Fibroblast of mammary gland (primary cell): ENCODE measurements around the gene BICD1.
A peak's percentile ranks its signal among the peaks of the same experiment; 100 is the strongest.

Experiments used
- DNase-seq: peaks from one replicate; pipeline ENCODE4 v3.0.0-alpha.2; 2010; ENCODE audit warnings: low read depth
- H3K4me3 ChIP-seq: 2 replicates; pipeline ENCODE4 v1.5.1; 2011; ENCODE audit warnings: low read depth, mild to moderate bottlenecking, low read length, moderate library complexity; ENCODE audit not compliant: control insufficient read depth
- TF ChIP-seq, protein P1 (sequence below): conservative IDR thresholded peaks from 2 replicates; pipeline ENCODE4 v1.5.1; 2011; ENCODE audit warnings: low read depth, low read length, inconsistent platforms; ENCODE audit not compliant: control insufficient read depth, insufficient read depth

BICD1 gene

DNA sequence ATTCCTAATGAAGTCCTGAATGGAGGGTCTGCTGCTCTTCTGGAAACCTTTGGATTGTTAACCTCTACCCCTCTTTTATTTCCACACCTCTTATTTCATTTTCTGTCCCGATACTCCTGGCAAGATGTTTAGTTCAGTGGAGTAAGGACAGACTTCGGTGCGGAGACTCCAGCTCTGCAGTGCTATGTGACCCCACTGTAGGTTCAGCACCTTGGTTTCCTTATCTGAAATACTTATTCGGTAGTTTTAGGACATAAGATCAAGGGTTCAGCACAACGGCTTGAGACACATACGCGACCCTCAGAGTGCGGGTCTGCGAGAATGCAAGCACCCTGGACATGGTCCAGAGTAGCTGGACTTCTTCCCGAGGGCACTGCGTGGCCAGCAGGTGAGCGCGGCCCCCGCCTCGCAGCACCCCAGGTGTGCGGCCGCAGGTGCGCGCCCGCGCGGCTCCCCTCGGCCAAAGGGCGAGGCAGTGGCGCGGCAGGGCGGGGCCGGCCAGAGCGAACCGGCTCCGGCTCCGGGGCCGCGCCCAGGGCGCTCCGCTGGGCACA is 292.2 kb downstream of the BICD1 start:
- DNase-seq: no peak
- peak overlapping the region; percentile 61 for H3K4me3 ChIP-seq
- TF ChIP-seq, protein P1, sequence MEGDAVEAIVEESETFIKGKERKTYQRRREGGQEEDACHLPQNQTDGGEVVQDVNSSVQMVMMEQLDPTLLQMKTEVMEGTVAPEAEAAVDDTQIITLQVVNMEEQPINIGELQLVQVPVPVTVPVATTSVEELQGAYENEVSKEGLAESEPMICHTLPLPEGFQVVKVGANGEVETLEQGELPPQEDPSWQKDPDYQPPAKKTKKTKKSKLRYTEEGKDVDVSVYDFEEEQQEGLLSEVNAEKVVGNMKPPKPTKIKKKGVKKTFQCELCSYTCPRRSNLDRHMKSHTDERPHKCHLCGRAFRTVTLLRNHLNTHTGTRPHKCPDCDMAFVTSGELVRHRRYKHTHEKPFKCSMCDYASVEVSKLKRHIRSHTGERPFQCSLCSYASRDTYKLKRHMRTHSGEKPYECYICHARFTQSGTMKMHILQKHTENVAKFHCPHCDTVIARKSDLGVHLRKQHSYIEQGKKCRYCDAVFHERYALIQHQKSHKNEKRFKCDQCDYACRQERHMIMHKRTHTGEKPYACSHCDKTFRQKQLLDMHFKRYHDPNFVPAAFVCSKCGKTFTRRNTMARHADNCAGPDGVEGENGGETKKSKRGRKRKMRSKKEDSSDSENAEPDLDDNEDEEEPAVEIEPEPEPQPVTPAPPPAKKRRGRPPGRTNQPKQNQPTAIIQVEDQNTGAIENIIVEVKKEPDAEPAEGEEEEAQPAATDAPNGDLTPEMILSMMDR: no peak

DNA sequence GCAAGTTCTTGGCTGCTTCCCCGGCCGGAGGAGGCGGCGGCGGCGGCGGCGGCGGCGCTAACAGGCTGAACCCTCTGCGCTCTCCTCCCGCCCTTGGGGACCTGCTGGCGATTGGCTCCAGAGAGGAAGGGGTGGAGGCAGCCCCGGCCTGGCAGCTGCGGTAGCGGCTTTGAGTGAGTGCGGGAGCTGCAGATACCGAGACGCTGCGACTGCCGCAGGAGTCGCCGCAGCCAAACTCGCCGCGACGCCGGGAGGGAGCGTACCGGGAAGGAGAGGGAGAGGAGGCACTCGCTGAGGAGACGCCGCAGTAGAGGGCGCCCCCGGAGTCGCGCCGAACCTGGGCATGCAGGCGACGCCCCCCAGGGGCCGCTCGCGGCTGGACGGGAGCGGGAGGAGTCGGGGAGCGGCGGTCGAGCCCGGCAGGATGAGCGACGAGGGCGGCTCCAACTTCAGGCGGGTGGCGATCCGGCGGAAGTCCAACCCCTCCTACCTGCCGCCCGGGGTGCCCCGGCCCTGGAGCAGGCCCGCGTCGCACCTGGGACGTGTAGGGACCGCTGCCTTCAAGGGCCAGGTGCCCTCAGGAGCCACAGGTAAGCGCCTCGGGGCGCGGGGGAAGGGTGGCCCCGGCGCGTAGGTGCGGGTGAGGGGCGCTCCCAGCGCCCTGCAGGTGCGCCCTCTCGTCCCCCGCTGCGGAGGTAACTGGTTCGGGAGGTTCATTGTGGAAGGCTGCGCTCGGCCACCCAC is 292.9 kb downstream of the BICD1 start, which contains the start of gene FGD4:
Gene FGD4, plus strand, starts transcription at position 189 of the 744 bp plus-strand sequence.
- DNase-seq: peak; percentile 66
- TF ChIP-seq, protein P1: peak; percentile 7
- H3K4me3 ChIP-seq: peak within 1 kb of the TSS; percentile 61

DNA sequence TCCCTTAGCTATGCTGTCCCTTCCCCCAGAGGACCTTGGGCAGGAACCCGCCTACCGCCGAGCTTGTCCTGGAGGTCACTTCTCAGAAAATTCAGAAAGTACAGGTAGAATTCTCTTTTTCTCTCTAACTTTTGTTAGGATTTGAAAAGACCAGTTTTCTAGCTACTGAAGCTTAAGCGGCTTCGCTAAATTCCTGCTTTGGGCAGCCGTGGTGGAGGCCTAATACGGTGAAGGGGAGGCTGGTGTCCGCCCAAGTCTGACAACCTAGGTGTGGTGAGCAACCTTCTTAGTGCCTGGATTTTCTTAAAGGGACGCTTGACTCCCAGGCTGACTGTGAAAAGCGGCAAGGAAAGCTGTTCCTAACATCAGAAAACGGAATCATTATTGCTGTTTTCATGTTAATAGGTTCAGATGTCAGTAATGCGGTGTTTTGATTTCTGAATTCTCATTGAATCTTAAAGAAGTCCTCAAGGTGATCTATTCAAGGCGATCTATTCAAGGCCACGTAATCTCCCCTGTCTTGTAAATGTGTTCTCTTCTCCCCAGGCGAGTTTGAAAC is 293.5 kb downstream of the BICD1 start:
- TF ChIP-seq, protein P1: no peak
- H3K4me3 ChIP-seq: peak overlapping the region; percentile 61
- no peak for DNase-seq

DNA sequence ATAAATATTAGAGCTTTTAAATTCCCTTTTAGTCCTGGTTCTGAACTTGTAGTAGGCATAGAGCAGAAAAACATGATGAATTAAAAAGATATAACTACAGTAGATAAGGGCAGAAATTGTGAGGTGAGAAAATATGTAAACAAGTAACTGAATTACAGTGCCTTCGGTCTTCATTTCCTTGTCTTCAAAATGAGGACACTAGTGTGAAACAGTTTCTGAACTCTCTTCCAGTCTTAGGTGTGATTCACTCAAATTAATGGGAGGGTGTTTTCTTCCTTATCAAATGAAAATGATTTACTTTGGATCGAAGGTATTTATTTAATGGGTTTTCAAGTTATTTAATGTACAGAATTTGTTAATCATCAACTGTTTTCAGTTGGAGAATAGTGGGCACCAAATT is 294.2 kb downstream of the BICD1 start:
- H3K4me3 ChIP-seq: no peak overlapping the region
- TF ChIP-seq, protein P1: no peak

DNA sequence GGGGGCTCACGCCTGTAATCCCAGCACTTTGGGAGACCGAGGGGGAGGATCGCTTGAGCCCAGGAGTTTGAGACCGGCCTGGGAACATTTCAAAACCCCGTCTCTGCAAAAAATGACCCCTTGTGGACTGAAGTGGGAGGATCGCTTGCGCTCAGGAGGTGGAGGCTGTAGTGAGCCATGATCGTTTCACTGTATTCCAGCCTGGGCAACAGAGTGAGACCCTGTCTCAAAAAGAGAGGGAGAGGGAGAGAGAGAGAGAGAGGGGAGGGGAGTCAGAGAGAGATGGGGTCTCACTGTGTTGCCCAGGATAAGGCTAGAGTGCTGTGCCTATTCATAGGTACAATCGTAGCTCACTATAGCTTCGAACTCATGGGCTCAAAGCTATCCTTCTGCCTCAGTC is 295.5 kb downstream of the BICD1 start:
- H3K4me3 ChIP-seq: no peak overlapping the region
- DNase-seq: no peak
- TF ChIP-seq, protein P1: no peak

More for the DNA sequence above, 294.2 kb downstream of the BICD1 start:
- DNase-seq: no peak

DNA sequence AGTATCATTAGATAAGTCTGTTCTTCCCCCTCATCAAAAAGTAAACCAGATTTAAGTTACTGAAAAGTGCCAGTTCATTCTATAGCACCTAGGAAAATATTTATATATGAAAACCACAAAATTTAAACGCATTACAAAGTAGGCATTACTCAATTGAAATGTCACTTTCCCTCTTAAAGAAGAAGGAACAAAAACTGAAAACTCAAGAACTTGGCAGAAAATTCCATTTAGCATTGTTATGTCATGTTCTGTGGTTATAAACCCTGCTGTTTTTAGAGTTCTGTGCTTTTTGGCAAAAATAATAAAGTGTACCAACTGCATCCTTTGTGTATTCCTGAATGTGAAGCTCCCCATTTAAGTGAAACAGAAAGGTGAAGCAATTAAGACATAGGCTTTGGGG is 296.3 kb downstream of the BICD1 start:
- no peak for DNase-seq
- TF ChIP-seq, protein P1: no peak
- no peak overlapping the region for H3K4me3 ChIP-seq
